Hepatocyte (in vitro differentiated cells): ENCODE measurements around the gene PTTG1IP. TPM values are rescaled to one million over a fixed set of nuclear protein-coding genes. Genes with fewer than 3 reads are reported as not detected.

Experiments used
- DNase-seq: peaks from one replicate; pipeline ENCODE4 v3.0.0-alpha.2; 2016; ENCODE audit warnings: low spot score
- H2AFZ ChIP-seq: fragments of 200-600 bp; sonication (generic); 2 replicates; pipeline ENCODE4 v1.6.0; 2016; ENCODE audit warnings: antibody characterized with exemption, mild to moderate bottlenecking
- H3K27ac ChIP-seq: fragments of 200-600 bp; sonication (generic); 2 replicates; pipeline ENCODE4 v1.5.1; 2016; ENCODE audit warnings: mild to moderate bottlenecking
- H3K27me3 ChIP-seq: fragments of 200-600 bp; sonication (generic); 2 replicates; pipeline ENCODE4 v1.6.1; 2016
- H3K36me3 ChIP-seq: fragments of 200-600 bp; sonication (generic); replicated peaks from 2 replicates; pipeline ENCODE4 v1.5.1; 2016; ENCODE audit warnings: low read depth; ENCODE audit not compliant: insufficient read depth
- H3K4me1 ChIP-seq: fragments of 200-600 bp; sonication (generic); 2 replicates; pipeline ENCODE4 v1.5.1; 2016; ENCODE audit warnings: mild to moderate bottlenecking, moderate library complexity; ENCODE audit not compliant: insufficient read depth
- H3K4me2 ChIP-seq: fragments of 200-600 bp; sonication (generic); 2 replicates; pipeline ENCODE4 v1.6.0; 2016
- H3K4me3 ChIP-seq: fragments of 200-600 bp; sonication (generic); 2 replicates; pipeline ENCODE4 v1.5.1; 2016; ENCODE audit warnings: mild to moderate bottlenecking
- H3K79me2 ChIP-seq: fragments of 200-600 bp; sonication (generic); 2 replicates; pipeline ENCODE4 v1.6.0; 2017; ENCODE audit warnings: mild to moderate bottlenecking
- H3K9me2 ChIP-seq: fragments of 200-600 bp; sonication (generic); replicated peaks from 2 replicates; pipeline ENCODE4 v1.6.0; 2017; ENCODE audit warnings: mild to moderate bottlenecking; ENCODE audit not compliant: insufficient read depth
- H3K9me3 ChIP-seq: fragments of 200-600 bp; sonication (generic); 2 replicates; pipeline ENCODE4 v1.5.1; 2016; ENCODE audit warnings: low read depth, mild to moderate bottlenecking
- H4K20me1 ChIP-seq: fragments of 200-600 bp; sonication (generic); 2 replicates; pipeline ENCODE4 v1.6.0; 2016; ENCODE audit warnings: mild to moderate bottlenecking; ENCODE audit not compliant: insufficient read depth, poor library complexity, severe bottlenecking
- CTCF ChIP-seq: fragments of 200-600 bp; sonication (generic); IDR thresholded peaks from 2 replicates; pipeline ENCODE4 v1.5.1; 2016; ENCODE audit warnings: antibody characterized with exemption, mild to moderate bottlenecking; ENCODE audit not compliant: poor library complexity
- EZH2phosphoT487 ChIP-seq: fragments of 200-600 bp; sonication (generic); IDR thresholded peaks from one replicate; pipeline ENCODE4 v1.6.1; 2018; ENCODE audit warnings: antibody characterized with exemption, mild to moderate bottlenecking, low read depth, moderate library complexity; ENCODE audit not compliant: unreplicated experiment, severe bottlenecking
- WGBS: methylation state at CpG from one replicate; pipeline ENCODE4 v1.1.6; 2016; ENCODE audit warnings: low lambda C conversion rate; ENCODE audit errors: missing lambda C conversion rate; 5-methylcytosine and 5-hydroxymethylcytosine counted together
- polyA plus RNA-seq: library from polyadenylated mRNA; unstranded; fragments of >200 nt; fragmentation: Nextera tagmentation; extraction: Ambion mirVana; gene quantifications from 2 replicates; pipeline ENCODE4 v1.2.1, GENCODE V29; 2016
- total RNA-seq: library from RNA; depleted of rRNA; stranded (reverse); fragments of >200 nt; gene quantifications from 2 replicates; pipeline ENCODE4 v1.2.3, GENCODE V29; 2014

PTTG1IP gene
- total and polyA plus RNA-seq, 2 experiments from 2014 or later, result 344 to 362 TPM

- Histone ChIP-seq H3K79me2 (peaks cover 56% of the 10 kb centered on the region), H3K36me3 (no peaks in the 10 kb centered on the region), H3K4me1 (peaks cover 23% of the 10 kb centered on the region), H3K27ac (peak overlapping the region; percentile 83), H3K4me2 (peak overlapping the region; percentile 100), H3K9me3 (no peaks in the 10 kb centered on the region), H2AFZ (peak overlapping the region; percentile 74), H3K27me3 (no peaks in the 10 kb centered on the region), H3K9me2 (no peaks in the 10 kb centered on the region), H4K20me1 (peaks cover 11% of the 10 kb centered on the region), H3K4me3 (peak overlapping the region; percentile 86)
- peak; percentile 37 for DNase-seq
- TF ChIP-seq EZH2phosphoT487 (no peak), CTCF (peak; percentile 43)
- WGBS, result 2% methylated on average over 17 of the region's 17 CpGs
Observed at GRCh38 chr21:44800971-44801467, 72.5 kb downstream of the PTTG1IP start.

- no peak overlapping the region for H3K27ac ChIP-seq
- DNase-seq, result peak; percentile 70
- peak overlapping the region; percentile 86 for H3K4me3 ChIP-seq
- peaks cover 23% of the 10 kb centered on the region for H3K4me1 ChIP-seq
- H3K9me3 ChIP-seq, result no peaks in the 10 kb centered on the region
- peak; percentile 53 for TF ChIP-seq CTCF
- no peak for TF ChIP-seq EZH2phosphoT487
- no peaks in the 10 kb centered on the region for H3K9me2 ChIP-seq
- H3K27me3 ChIP-seq, result no peaks in the 10 kb centered on the region
- peaks cover 11% of the 10 kb centered on the region for H4K20me1 ChIP-seq
- H3K79me2 ChIP-seq, result peaks cover 66% of the 10 kb centered on the region
- WGBS, result 53% methylated on average over 12 of the region's 12 CpGs
- no peaks in the 10 kb centered on the region for H3K36me3 ChIP-seq
- no peak overlapping the region for H2AFZ ChIP-seq
- H3K4me2 ChIP-seq, result peak overlapping the region; percentile 100
Observed at GRCh38 chr21:44800103-44800502, 73.4 kb downstream of the PTTG1IP start.

GRCh38 chr21:44799646-44800045 is 73.8 kb downstream of the PTTG1IP start:
- no peak overlapping the region for H2AFZ ChIP-seq
- no peaks in the 10 kb centered on the region for H3K9me2 ChIP-seq
- H3K4me3 ChIP-seq, result no peak overlapping the region
- H3K27me3 ChIP-seq, result no peaks in the 10 kb centered on the region
- no peak for DNase-seq
- no peaks in the 10 kb centered on the region for H3K36me3 ChIP-seq
- no peak overlapping the region for H3K27ac ChIP-seq
- H3K79me2 ChIP-seq, result peaks cover 70% of the 10 kb centered on the region
- no peak for TF ChIP-seq CTCF
- peaks cover 11% of the 10 kb centered on the region for H4K20me1 ChIP-seq
- 70% methylated on average over 1 of the region's 1 CpG for WGBS
- H3K4me2 ChIP-seq, result peak overlapping the region; percentile 100
- H3K4me1 ChIP-seq, result peaks cover 23% of the 10 kb centered on the region
- H3K9me3 ChIP-seq, result no peaks in the 10 kb centered on the region

Other genes starting within 250 kb of the PTTG1IP start
- not detected in 2 replicates for gene KRTAP10-9, start 246.6 kb downstream of the PTTG1IP start, total RNA-seq
- gene KRTAP10-9, start 246.6 kb downstream of the PTTG1IP start, polyA plus RNA-seq, result not detected in 2 replicates
- not detected in 2 replicates for gene KRTAP10-10, start 236.3 kb downstream of the PTTG1IP start, total RNA-seq
- gene KRTAP10-10, start 236.3 kb downstream of the PTTG1IP start, polyA plus RNA-seq, result not detected in 2 replicates
- not detected in 2 replicates for gene KRTAP10-11, start 227.3 kb downstream of the PTTG1IP start, total RNA-seq
- not detected in 2 replicates for gene KRTAP10-11, start 227.3 kb downstream of the PTTG1IP start, polyA plus RNA-seq
- gene KRTAP12-4, start 219.0 kb downstream of the PTTG1IP start, total RNA-seq, result not detected in 2 replicates
- gene KRTAP12-4, start 219.0 kb downstream of the PTTG1IP start, polyA plus RNA-seq, result not detected in 2 replicates
- gene KRTAP12-3, start 215.8 kb downstream of the PTTG1IP start, total RNA-seq, result not detected in 2 replicates
- not detected in 2 replicates for gene KRTAP12-3, start 215.8 kb downstream of the PTTG1IP start, polyA plus RNA-seq
- not detected in 2 replicates for gene KRTAP12-2, start 206.8 kb downstream of the PTTG1IP start, total RNA-seq
- not detected in 2 replicates for gene KRTAP12-2, start 206.8 kb downstream of the PTTG1IP start, polyA plus RNA-seq
- not detected in 2 replicates for gene KRTAP12-1, start 191.5 kb downstream of the PTTG1IP start, total RNA-seq
- not detected in 2 replicates for gene KRTAP12-1, start 191.5 kb downstream of the PTTG1IP start, polyA plus RNA-seq
- not detected in 2 replicates for gene KRTAP10-12, start 176.5 kb downstream of the PTTG1IP start, total RNA-seq
- not detected in 2 replicates for gene KRTAP10-12, start 176.5 kb downstream of the PTTG1IP start, polyA plus RNA-seq
- gene TSPEAR, start 162.1 kb downstream of the PTTG1IP start, total RNA-seq, result 0.16 TPM in 1 of 2 replicates, not detected in the other
- gene TSPEAR, start 162.1 kb downstream of the PTTG1IP start, polyA plus RNA-seq, result 0.35 and 0.66 TPM in 2 replicates
- gene UBE2G2, start 71.9 kb downstream of the PTTG1IP start, total RNA-seq, result 45.8 and 61.6 TPM in 2 replicates
- 50.4 and 55.2 TPM in 2 replicates for gene UBE2G2, start 71.9 kb downstream of the PTTG1IP start, polyA plus RNA-seq
- gene SUMO3, start 55.6 kb downstream of the PTTG1IP start, total RNA-seq, result 68.5 and 77.2 TPM in 2 replicates
- gene SUMO3, start 55.6 kb downstream of the PTTG1IP start, polyA plus RNA-seq, result 97.0 and 107 TPM in 2 replicates
- gene ITGB2, start 47.2 kb upstream of the PTTG1IP start, total RNA-seq, result 1.6 and 3.8 TPM in 2 replicates
- 3.8 and 4.2 TPM in 2 replicates for gene ITGB2, start 47.2 kb upstream of the PTTG1IP start, polyA plus RNA-seq
- gene SLX9, start 66.3 kb upstream of the PTTG1IP start, total RNA-seq, result 11.5 and 16.3 TPM in 2 replicates
- 33.2 and 37.2 TPM in 2 replicates for gene SLX9, start 66.3 kb upstream of the PTTG1IP start, polyA plus RNA-seq
- gene ADARB1, start 200.9 kb upstream of the PTTG1IP start, total RNA-seq, result 9.9 and 16.0 TPM in 2 replicates
- 17.3 and 19.4 TPM in 2 replicates for gene ADARB1, start 200.9 kb upstream of the PTTG1IP start, polyA plus RNA-seq